ENCODE results near the gene DLGAP1. TPM values are rescaled to one million over a fixed set of nuclear protein-coding genes. Genes with fewer than 3 reads are reported as not detected.
A peak's percentile ranks its signal among the peaks of the same experiment; 100 is the strongest.

Gene DLGAP1
- total and polyA plus RNA-seq, 10 of the 15 experiments (the other 5 are each of a cell fraction or from before 2014, with no cell fraction given), result 0.23 to 27.6 (median 1.9) TPM

DNA sequence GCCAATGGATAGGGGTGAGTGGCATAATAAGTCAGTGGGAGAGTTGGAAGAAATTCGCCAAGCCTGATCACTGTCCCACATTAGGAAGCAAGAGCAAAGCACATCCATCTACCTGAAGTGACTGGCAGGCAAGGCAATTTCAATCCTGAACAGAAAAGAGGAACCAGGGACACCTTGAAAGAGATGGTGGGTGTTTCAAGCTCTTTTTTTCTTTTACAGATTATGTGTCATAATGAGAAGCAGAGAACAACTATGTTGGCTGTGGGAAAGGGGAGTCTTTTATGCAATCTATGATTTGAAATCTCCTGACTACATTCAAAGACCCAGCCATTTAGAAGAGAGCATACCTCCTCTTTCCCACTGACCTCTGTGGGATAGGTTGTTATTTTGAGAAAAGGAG lies 941.6 kb downstream of the DLGAP1 start (continued):
- TF ChIP-seq, protein P1, sequence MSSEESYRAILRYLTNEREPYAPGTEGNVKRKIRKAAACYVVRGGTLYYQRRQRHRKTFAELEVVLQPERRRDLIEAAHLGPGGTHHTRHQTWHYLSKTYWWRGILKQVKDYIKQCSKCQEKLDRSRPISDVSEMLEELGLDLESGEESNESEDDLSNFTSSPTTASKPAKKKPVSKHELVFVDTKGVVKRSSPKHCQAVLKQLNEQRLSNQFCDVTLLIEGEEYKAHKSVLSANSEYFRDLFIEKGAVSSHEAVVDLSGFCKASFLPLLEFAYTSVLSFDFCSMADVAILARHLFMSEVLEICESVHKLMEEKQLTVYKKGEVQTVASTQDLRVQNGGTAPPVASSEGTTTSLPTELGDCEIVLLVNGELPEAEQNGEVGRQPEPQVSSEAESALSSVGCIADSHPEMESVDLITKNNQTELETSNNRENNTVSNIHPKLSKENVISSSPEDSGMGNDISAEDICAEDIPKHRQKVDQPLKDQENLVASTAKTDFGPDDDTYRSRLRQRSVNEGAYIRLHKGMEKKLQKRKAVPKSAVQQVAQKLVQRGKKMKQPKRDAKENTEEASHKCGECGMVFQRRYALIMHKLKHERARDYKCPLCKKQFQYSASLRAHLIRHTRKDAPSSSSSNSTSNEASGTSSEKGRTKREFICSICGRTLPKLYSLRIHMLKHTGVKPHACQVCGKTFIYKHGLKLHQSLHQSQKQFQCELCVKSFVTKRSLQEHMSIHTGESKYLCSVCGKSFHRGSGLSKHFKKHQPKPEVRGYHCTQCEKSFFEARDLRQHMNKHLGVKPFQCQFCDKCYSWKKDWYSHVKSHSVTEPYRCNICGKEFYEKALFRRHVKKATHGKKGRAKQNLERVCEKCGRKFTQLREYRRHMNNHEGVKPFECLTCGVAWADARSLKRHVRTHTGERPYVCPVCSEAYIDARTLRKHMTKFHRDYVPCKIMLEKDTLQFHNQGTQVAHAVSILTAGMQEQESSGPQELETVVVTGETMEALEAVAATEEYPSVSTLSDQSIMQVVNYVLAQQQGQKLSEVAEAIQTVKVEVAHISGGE (CRISPR knock-in tag; IDR thresholded peaks at IDR 0.05), result no peak
- TF ChIP-seq RBBP5 (conservative IDR thresholded peaks at IDR 0.05) (no peak), BCLAF1 (IDR thresholded peaks at IDR 0.05) (no peak), ASH2L (IDR thresholded peaks at IDR 0.05; ENCODE audit: borderline replicate concordance, low read depth) (no peak), SPI1 (IDR thresholded peaks at IDR 0.05; ENCODE audit: borderline replicate concordance, insufficient read depth, low read depth, low read length) (peak; percentile 94), MEF2B (IDR thresholded peaks at IDR 0.05; ENCODE audit: partially characterized antibody, poor library complexity, severe bottlenecking) (no peak), HCFC1 (IDR thresholded peaks at IDR 0.05; ENCODE audit: low read length) (no peak), RELB (IDR thresholded peaks at IDR 0.05; ENCODE audit: low read depth) (peak; percentile 59; the same call in 1 of the 2 replicates), CBX5 (IDR thresholded peaks at IDR 0.05; ENCODE audit: low read depth) (no peak), MYC (IDR thresholded peaks at IDR 0.05; ENCODE audit: insufficient read depth, insufficient read length, insufficient replicate concordance, low read length, severe bottlenecking) (no peak), RUNX3 (IDR thresholded peaks at IDR 0.05; ENCODE audit: low read length) (no peak), ESRRA (IDR thresholded peaks at IDR 0.05; ENCODE audit: low read length) (no peak), NR2F1 (conservative IDR thresholded peaks at IDR 0.05) (no peak), ETV6 (conservative IDR thresholded peaks at IDR 0.05 in 1 of 2, IDR thresholded peaks at IDR 0.05 in 1 of 2; ENCODE audit: borderline replicate concordance in 1 of 2, low read depth in 1 of 2) (no peak), ZNF217 (IDR thresholded peaks at IDR 0.05) (no peak), MTA3 (IDR thresholded peaks at IDR 0.05; ENCODE audit: borderline replicate concordance, low read length) (no peak), E2F4 (IDR thresholded peaks at IDR 0.05; ENCODE audit: low read depth, low read length) (no peak), SREBF2 (IDR thresholded peaks at IDR 0.05; ENCODE audit: low read length) (no peak), STAT1 (conservative IDR thresholded peaks at IDR 0.05) (no peak), SMARCA5 (IDR thresholded peaks at IDR 0.05) (no peak), PML (IDR thresholded peaks at IDR 0.05; ENCODE audit: low read length) (no peak), FOS (IDR thresholded peaks at IDR 0.05; ENCODE audit: borderline replicate concordance, extremely low read depth, insufficient read length) (no peak), POU2F2 (IDR thresholded peaks at IDR 0.05; ENCODE audit: borderline replicate concordance, low read depth, low read length) (no peak), ZBED1 (IDR thresholded peaks at IDR 0.05; ENCODE audit: borderline replicate concordance) (no peak)
